Colon (tissue), 2 donors: ENCODE data around the gene INPP5B.

Experiments
- FAIRE-seq: peaks from 2 replicates; lab custom pipeline; 2012; peaks lifted over from hg19 to GRCh38; lab: Jason Lieb, UNC
- donor health status: control.
- donor health status: control.

Gene INPP5B

DNA sequence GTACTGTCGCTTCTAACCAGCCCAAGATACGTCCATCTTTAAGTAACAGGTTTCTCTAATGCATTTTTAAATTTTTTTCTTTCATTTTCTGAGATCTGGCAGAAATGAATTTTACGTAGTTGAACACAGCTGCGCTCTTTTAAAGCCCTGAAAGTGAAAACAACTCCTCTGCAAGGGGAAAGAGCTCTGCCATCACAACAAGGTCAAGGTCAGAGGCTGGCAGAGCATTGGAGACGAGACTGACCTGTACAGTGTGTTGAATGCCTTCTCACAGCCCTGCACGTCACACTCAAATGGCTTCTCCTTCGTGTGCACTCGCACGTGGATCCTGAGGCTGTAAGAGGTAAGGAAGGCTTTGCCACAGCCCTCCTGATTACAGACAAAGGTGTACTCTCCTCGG lies 107.2 kb downstream of the INPP5B start:
- FAIRE-seq: no peak

DNA sequence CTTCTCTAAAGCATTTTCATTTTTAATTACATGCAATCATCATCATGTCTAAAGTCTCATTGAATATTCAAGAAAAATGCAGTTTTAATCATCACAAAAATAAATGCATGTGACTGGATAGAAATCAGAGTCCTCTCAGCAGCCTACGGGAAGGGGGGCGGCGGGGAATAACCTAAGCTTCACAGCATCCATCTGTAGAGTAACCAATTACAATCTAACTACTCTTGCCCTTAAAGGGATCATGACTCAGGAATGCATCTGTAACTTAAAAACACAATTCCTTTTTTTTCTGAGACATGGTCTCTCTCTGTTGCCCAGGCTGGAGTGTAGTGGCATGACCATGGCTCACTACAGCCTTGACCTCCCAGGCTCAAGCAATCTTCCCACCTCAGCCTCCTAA lies 110.1 kb downstream of the INPP5B start:
- no peak for FAIRE-seq

DNA sequence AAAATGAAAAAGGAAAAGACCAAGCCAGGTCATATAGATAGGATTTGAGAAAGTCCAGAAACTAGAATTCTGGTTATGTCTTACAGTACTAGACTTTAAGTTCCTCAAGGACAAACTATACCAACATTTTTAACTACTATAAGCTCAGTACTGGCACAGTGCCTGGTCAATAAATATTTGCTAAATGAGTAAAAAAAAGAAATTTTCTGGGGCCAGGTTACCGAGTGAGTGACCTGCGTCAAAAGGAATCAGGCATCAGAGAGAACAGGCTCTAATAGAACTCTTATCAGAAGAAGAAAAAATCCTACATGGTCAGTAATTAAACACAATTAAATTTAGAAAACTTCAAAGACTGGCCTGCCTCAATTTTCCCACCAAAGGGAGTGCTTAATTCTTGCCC lies 115.0 kb downstream of the INPP5B start:
- FAIRE-seq: no peak

DNA sequence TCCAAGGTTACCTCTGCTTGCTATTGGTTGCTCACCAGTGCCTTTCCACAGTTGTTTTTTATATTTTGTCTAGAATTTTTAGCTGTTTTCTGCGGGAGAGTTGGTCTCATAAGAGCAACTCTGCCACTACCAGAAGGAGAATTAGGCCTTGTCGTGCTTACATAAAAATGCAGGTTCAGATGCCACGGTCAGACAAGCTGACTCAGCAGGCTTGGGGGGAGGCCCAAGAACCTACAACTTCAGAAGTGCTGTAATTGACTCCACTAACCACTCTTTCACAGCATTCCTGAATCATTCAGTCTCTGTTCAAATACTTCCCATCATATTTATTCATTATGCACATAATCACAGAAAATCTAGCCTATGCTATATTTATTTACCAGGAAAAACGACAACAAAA lies 115.7 kb downstream of the INPP5B start:
- no peak for FAIRE-seq

DNA sequence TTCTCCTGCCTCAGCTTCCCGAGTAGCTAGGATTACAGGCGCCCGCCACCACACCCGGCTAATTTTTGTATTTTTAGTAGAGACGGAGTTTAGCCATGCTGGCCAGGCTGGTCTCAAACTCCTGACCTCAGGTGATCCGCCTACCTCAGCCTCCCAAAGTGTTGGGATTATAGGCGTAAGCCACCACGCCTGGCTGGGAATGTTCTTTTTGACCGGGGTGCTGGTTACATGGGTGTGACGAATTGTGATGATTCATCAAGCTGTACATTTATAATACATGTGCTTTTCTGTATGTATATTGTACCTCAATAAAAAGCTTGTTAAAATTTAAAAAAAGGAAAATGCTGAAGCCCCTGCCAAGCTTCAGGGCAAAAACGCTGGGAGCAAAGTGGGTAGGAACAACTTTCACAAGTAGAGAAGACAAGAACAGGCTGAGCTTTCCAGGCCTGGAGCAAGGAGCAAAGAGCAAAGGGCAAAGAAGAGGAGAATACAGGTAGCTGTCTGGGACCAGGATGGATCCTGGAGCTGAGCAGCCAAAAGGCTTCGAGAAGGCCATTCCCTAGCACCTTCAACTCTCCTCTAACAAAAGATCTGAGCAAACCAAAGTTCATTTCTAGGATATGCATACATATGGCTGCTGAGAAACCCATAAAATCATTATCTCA lies 118.3 kb downstream of the INPP5B start:
- FAIRE-seq: no peak

DNA sequence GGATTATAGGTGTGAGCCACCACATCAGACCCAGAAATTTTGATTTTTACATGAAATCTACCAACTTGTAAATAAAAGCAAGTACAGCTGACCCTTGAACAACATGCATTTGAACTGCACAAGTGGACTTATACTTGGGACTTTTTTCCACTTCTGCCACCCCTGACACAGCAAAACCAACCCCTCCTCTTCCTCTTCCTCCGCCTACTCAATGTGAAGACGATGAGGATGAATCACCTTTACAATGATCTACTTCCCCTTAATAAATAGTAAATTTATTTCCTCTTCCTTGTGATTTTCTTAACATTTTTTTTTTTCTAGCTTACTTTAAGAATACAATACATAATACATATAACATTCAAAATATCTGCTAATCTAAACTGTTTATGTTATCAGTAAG lies 121.3 kb downstream of the INPP5B start:
- FAIRE-seq: no peak

DNA sequence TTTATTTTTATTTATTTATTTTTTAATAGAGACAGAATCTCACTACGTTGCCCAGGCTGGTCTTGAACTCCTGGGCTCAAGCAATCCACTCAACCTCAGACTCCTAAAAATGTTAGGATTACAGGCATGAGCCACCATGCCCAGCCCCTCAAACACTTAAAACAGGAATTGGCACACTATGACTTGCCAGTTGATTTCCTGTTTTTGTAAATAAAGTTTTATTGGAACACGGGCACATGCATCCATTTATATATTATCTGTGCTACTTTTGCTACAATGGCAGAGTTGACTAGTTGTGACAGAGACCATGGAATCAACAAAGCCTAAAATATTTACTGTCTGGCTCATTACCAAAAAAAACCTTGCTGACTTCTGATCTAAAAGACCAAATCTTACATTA lies 122.9 kb downstream of the INPP5B start:
- FAIRE-seq: no peak

DNA sequence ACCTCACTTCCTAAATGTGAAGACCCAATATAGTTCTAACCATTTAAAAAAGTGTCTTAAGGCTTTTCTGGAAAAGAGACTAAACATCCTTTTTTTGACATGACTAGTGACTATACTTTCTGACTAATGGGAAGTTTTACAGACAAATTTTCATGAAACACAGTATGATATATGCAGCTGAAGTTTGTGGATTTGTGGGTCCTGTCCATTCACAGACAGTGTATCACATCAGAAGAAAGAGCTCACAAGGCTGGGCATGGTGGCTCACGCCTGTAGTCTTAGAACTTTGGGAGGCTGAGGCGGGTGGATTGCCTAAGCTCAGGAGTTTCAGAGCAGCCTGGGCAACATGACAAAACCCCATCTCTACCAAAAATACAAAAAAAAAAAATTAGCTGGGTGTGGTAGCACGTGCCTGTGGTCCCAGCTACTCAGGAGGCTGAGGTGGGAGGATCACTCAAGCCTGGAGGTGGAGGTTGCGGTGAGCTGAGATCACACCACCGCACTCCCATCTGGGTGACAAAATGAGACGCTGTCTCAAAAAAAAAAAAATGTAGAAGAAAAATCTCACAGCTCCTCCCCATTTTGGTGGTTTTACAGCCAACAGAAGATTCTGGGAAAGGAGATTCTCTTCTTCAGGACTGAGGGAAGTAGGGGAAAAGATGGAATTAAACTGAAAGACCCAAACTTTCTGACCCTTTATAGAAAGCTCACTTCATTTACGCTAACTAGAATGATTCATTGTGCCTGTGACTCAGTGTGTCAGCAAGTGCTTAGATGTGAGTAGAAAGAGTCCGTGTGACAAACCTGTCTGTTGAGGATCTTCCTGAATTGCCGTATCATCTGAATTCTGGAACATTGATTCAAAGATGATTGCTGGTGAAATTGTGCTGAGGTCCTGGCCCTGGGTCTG lies 123.7 kb downstream of the INPP5B start:
- no peak for FAIRE-seq

DNA sequence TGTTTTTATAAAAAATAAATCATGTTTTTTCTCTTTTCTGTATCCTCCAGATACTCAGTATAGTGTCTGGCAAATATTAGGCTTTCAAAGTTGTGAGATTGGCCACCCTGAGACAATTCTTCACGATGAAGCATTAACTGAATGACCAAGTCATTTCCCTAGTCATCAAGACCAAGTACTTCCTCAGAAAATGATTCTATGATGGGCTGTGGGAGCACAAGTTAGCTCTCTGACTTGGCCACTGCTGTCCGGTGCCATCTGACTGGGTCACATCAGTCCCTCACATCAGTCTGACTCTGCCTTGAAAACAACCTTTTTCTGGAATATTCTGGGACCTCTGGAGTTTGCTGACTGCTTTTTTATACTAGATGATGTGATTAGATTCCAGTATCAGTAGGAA lies 125.4 kb downstream of the INPP5B start:
- no peak for FAIRE-seq

DNA sequence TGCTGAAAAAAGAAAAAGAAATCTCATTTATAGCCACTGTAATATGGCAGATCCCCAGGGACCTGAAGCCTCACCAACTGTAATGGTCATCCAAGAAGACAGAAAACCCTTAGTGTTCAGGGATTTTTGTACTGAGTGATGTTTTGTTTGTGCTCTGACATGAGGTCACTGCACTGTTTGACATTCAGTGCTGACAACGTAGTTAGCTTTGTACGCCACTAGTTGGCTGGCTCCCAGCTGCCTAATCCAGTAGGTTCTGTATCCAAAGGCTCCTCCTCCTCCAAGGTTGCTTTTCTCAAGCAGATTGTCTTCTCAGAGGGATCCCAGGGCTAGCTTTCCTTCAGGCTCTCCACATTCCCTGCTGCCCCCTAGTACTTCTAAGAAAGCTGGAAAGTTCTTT lies 129.4 kb downstream of the INPP5B start:
- no peak for FAIRE-seq

DNA sequence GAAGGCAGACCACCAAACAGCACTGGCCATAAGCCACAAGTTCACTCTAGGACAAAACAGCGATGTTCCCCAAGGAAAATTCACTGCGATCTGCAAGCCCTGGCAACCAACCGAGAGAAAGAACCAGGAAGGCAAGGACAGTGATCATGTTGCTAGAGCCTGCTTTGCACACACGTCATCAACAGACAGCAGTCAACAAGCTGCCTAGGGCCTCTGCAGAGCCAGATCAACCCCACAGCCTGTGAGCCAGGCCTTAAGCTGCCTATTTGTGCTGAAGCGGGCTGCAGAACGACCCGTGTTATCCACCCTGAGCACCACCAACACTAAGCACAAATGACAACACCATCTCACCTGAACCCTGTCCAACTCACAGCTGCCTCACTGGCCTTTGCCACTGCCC lies 132.6 kb downstream of the INPP5B start:
- FAIRE-seq: no peak

DNA sequence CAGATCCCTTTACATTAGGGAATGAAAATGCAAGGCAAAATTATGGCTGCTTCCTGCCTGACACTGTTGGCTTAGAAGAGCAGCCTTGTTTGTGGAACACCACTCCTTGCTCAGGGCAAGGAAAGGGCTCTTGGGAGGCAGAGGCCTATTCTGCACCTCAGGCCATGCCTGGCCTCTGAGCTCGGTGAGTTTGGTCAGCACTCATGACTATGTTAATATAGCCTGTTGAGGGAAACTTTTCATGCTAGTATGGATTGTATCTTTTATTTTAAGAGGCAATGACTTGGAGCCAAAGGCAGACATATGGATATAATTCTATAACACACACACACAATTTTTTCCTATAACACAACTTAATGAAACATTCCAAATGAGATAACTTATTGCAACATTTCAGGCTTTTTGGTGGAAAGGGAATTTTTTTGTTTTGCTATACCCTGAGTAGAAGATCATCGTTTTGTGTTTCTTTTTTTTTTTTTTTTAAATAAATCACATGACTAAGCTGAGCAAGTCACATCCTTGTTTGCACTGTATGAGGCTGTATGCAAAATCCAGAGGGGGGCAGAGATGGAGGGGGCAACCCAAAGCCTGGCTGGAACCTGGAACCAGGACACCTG lies 133.2 kb downstream of the INPP5B start:
- FAIRE-seq: no peak

DNA sequence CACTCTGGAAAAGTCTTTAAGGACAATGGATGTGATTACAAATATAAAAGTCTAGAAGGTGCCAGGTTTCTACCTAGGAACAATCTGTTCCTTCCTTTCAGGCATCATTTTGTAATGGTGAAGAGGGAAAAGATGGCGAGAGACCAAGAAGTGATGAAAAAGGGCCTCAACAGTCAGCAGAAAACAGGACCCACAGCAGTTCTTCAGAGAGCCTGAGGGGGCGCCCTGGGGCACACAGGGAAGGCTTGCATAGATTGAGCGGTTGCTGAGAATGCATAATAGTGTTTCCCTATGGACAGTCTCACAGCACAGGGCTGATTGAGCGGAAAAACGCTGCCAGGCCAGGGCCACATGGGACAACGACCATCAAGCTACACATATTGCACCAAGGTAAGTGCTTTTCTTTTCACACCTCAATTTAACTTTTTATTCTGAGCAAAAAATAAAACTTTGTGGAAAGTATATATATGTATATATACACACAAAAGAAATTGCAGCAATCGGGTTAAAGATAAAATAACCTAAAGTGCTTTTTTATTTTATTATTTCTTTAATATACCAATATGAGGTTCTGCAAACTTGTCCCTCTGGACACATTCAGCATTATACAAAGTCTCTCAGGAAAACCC lies 135.7 kb downstream of the INPP5B start:
- FAIRE-seq: no peak
